Activated CD4-positive, CD25-positive, alpha-beta regulatory T cell treated with anti-CD3 and anti-CD28 coated beads, Interleukin-2, amount 50 U/mL, for 16 hours (primary cell): ENCODE results near the gene LIPM.

Source experiments
- DNase-seq: peaks from one replicate; pipeline ENCODE4 v3.0.0-alpha.2; 2020; ENCODE audit warnings: low read depth, low spot score

Gene LIPM

GRCh38 chr10:88802523-88803285 is at the start of gene LIPM:
TSS of gene LIPM (plus strand) at chr10:88802730. CDS start at chr10:88802897, 167 bp downstream.
- DNase-seq = no peak

- no peak for DNase-seq
Measured at GRCh38 chr10:88754287-88754686, 48.2 kb upstream of the LIPM start.

GRCh38 chr10:88755753-88756152 is 46.8 kb upstream of the LIPM start:
- DNase-seq = no peak

- DNase-seq = no peak
Measured at GRCh38 chr10:88756660-88757059, 45.9 kb upstream of the LIPM start.

GRCh38 chr10:88759366-88760101 is 43.0 kb upstream of the LIPM start, which contains the start of gene LIPN:
TSS of gene LIPN (plus strand) at chr10:88760020. CDS start at chr10:88761406, 1,386 bp downstream.
- no peak for DNase-seq

- DNase-seq = no peak
Measured at GRCh38 chr10:88762906-88763305, 39.6 kb upstream of the LIPM start.

- no peak for DNase-seq
Measured at GRCh38 chr10:88763441-88763840, 39.1 kb upstream of the LIPM start.

- DNase-seq = no peak
Measured at GRCh38 chr10:88764110-88764509, 38.4 kb upstream of the LIPM start.

GRCh38 chr10:88765816-88766215 is 36.7 kb upstream of the LIPM start:
- DNase-seq = no peak

GRCh38 chr10:88769384-88769783 is 33.1 kb upstream of the LIPM start:
- no peak for DNase-seq

GRCh38 chr10:88781206-88781605 is 21.3 kb upstream of the LIPM start:
- no peak for DNase-seq

- no peak for DNase-seq
Measured at GRCh38 chr10:88782222-88782621, 20.3 kb upstream of the LIPM start.

GRCh38 chr10:88783724-88784123 is 18.8 kb upstream of the LIPM start:
- DNase-seq = no peak

- no peak for DNase-seq
Measured at GRCh38 chr10:88786032-88786770, 16.3 kb upstream of the LIPM start.

- no peak for DNase-seq
Measured at GRCh38 chr10:88787463-88787862, 15.1 kb upstream of the LIPM start.

GRCh38 chr10:88788924-88789323 is 13.6 kb upstream of the LIPM start:
- DNase-seq = no peak

GRCh38 chr10:88791924-88792323 is 10.6 kb upstream of the LIPM start:
- no peak for DNase-seq

GRCh38 chr10:88792661-88793060 is 9.9 kb upstream of the LIPM start:
- DNase-seq = no peak

- DNase-seq = no peak
Measured at GRCh38 chr10:88793712-88794299, 8.7 kb upstream of the LIPM start.

GRCh38 chr10:88794731-88795130 is 7.8 kb upstream of the LIPM start:
- no peak for DNase-seq

GRCh38 chr10:88800152-88801125 is 2.1 kb upstream of the LIPM start:
- DNase-seq = no peak
